ENCODE measurements around the gene HUS1.

The HUS1 gene

DNA sequence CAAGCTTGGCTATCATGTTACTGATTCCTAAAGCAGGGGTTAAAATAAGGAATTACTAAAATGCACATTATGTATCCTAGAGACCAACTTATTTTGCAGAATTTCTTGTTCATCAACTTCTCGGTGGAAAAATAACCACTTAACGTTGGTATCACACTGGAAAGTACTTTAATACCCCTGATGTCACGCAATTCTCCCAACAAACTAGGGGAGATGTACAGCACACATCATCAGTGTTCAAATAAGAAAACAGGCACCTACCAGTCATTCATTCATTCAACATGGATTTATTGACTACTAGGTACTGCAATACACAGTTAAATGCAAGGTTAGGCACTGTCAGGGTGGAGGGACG lies 648 bp downstream of the HUS1 start:
- DNase-seq = no peak

DNA sequence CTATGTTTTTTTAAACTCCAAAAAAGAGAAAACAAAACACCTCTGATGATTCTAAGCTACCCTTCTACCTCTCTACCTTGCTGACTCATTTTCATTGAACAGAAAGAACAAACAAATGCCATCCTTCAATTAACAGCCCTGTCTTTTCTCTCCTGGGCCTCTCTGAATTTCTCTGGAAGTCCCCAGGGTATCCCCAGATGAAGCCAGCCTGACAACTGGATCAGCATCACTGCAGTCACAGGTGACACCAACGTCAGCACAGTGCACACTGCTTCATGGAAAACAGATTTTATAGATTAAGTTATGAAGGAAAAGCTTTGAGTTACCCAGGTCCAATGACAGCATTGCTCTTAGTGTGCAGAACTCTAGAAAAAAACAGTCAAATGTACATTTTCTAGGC lies 5.7 kb downstream of the HUS1 start:
- no peak for DNase-seq

DNA sequence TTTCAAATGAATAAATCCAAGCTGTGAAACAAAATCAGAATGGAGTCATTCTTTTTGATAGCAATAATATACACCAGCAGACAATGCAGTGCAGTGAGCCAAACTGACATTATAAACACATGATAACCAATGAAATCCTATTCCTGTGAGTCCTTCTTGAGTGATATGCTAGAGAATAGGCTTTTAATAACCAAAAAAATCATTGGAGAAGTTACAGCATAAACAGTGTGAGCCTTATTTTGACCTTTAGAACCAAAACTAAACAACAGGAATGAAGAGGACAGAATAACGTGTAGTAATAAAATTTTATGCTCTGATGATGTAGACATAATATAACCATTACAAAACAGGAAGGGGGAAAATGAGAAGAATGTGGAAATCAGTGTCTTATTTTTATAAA lies 8.7 kb downstream of the HUS1 start:
- no peak for DNase-seq

DNA sequence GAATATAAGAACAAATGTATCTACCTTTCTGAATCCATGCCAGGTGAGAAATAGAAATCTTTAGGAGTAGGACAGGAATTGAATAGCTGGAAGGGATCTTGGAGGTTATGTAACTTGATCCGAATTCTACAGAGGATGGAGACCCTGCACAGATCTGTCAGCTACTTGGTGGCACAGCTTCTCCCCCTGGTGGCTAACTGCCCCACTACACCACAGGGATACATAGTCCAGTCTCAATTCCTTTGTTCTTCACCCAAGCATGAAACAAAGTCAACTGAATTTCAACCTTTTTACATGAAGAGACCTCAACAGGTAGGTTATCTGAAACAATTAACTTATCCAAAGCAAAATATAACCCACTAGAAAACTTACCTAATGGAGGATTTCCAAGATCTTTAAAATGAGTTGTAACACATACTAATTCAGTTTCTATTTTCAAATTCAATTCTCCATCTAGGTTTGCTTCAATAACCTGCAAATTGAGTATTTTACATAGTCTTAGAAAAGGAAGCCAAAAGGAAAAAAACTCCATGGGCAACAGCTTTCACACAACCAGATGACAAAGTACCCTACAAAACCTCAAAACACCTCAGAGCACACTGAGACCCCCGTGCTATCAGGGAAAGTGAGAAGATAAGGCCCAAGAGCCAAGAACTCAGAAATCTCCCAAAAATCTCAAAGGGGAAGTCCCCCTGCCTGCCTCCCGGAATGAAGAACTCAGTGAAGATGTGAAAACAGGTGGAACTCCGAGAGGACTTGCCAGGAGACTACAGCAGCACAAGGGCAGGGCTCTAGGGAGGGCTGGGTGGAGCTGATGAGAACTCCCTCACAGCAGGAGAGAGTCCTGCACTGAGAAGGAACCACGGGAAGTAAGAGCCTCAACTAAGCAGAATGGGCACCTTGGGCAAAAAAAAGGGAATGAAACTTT lies 10.3 kb downstream of the HUS1 start:
- DNase-seq = no peak

DNA sequence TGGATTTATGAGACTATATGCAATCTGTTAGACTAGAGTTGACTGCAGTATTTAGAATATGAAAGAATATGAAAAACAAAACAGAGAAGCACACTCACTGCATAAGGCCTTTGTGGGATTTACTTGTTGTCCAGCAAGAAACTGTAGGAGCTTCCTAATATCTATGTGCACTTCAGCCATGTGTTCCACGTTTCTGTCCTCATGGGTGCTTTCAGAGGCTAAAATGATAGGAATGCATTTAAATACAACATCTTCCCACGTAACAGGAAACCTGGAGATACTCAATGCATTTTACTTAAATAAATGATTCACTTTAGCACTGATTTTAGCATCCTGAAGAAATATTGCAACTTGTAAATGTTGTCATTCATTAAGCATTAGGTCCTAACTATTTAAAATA lies 11.7 kb downstream of the HUS1 start:
- no peak for DNase-seq

DNA sequence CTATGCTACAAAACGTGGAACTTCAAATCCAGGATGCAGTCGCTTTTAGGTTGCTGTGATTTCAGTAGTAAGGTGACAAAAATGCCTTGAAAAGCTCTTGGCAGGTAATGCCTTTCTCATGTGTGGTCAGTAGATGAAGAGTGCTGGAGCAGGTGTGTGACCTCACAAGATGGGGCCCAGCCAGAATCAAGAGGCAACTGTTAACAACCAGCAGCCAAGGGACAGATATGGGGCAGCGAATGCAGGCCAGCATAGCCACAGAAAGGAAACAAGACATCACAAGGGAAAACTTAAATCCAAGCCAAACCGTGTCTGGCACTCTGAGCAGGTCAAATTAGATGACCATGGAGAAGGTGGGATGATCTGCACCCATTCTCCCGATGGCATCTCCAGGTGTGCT lies 12.3 kb downstream of the HUS1 start:
- DNase-seq = no peak

DNA sequence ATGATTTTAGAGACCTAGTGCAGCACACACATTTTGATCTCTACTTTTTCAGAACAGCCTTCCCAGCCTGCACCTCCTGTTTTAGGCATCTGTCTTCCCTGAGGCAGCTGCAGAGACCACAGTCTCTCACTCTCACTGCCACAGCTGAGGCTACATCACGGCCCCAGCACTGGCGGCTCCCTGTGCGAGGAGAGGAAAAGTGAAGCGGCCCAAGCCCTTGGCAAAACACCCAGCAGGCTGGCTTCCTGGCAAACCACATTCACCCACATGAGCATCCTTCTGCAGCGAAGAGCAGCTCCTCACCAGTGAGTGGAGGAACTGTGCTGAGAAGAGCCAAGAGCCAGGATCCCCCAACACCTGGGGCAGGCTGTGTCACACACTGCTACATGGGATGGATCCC lies 14.0 kb downstream of the HUS1 start:
- DNase-seq = no peak

DNA sequence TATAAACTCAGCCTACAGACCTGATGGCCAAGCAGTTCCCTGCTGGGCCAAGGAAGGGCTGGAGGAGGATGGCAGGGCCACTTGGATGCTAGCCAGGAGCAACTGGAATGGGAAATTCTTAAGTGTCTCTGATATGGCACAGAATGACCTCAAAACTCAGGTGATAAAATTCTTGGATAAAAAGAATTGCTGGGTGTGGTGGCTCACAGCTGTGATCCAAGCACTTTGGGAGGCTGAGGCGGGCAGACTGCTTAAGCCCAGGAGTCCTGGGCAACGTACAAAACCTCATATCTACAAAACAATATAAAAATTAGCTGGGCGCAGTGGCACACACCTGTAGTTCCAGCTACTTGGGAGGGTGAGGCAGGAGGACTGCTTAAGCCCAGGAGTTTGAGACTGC lies 17.2 kb downstream of the HUS1 start:
- no peak for DNase-seq

DNA sequence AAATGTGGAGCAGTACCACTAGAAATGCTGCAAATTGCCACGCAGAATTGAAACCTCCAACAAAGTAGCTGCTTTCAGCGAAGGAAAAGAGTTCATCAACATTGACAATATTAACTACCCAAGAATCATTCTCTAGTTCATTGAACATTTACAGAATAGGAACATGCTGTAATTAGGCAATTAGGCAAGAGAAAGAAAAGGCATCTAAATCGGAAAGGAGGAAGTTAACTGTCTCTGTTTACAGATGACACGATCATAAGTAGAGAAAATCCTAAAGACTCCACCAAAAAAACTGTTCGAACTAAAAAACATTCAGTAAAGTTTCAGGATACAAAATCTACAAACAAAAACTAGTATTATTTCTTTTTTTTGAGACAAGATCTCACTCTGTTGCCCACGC lies 22.3 kb downstream of the HUS1 start:
- no peak for DNase-seq

DNA sequence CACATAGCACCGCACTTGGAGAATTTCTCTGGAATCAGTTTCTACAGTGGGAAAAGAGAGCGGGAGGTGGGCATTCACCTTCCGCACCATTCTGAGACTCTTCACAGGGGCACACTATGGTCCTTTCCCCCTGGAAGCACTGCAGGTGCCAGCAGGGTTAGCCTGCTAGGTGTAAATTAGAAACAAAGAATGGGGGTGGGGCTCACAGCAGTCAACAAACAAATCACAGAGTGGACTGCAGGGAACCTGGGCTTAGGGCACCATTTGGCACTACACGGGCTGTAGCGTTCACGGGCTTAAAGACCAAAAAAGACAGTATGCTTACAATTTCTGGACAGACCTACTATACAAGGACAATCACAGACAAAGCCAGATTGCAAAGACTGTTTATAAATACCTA lies 23.2 kb downstream of the HUS1 start:
- no peak for DNase-seq

DNA sequence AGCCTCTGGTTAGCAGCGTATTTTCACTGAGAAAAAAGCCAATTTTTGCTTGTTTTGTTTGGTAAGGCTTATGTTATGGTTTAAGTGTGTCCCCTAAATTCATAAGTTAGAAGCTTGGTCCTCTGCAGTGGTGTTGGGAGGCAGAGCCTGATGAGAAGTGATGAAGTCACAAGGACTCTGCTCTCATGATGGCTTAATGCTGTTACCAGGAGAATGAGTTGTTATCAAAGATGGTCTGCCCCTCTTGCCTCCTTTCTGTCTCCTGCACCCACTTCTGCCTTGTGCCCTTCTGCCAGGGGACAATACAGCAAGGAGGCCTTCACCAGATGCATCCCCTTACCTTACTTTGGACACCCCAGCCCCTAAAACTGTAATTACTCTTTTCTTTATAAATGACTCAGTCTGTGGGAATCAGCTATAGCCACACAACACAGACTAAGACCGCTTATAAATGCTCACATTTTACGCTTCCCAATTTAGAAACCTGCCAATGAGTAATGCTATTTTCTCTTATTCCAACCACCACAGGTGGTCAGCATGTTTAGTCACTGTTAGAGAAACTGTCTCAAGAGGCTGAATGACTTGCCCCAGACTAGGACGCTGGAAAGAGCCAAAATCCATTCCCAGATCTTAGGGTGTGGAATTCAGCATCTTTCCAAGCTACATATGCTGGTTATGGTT lies 25.0 kb downstream of the HUS1 start:
- DNase-seq = no peak

DNA sequence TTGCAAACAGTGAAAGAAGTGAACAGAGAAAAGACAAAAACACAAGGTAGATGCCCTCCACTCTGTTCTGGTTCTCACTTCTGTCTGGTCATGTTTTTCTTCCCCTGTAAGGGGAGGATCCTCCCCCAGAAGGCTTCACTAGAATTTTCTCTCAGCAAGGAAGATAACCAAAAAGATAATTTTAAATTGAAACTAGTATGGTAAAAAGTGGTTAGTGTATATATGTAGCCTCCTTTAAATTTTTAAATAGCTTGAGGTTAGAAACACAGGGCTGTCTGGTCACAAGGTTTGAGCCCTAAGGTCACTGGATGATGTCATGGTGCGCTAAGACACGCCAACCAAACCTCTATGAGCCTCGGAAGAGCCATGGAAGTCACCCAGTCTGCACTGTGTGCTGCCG lies 25.6 kb downstream of the HUS1 start:
- no peak for DNase-seq

DNA sequence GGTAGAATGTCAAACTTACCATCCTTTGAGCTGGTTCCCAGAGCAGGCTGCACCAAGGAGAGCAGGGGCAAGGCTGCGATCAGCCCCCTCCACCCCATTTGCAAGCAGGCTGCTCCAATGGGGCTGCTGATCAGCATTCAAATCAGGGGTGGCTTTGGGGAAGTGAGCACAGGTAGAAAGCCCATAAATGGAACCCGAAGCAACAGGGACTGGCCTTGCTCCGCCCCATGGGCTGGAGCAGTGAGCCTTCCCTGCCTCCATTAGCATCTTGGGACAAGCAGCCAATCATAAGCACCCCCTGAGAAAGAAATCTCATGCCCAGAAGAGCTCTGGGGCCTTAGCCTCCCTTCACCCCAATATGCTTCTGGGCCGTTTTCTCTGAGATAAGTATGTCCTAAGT lies 27.2 kb downstream of the HUS1 start:
- DNase-seq = no peak

DNA sequence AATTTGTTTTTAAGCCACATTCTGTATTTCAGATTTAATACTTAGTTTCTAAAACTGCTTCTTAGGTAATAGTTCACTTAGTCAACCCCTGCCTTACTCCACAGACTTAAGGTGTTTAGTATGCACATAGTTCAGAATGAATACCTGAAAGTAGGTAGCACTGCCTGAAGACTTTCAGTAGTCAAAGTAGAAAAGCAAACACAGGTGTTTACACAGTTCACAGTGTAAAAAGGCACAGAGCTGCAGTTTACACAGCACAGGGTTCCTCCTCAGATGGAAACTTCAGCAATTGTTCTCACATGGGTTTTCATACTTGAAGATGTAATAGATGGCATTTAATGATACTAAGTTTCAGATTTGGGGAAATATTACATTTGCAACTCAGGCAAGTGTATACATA lies 28.0 kb downstream of the HUS1 start:
- no peak for DNase-seq

DNA sequence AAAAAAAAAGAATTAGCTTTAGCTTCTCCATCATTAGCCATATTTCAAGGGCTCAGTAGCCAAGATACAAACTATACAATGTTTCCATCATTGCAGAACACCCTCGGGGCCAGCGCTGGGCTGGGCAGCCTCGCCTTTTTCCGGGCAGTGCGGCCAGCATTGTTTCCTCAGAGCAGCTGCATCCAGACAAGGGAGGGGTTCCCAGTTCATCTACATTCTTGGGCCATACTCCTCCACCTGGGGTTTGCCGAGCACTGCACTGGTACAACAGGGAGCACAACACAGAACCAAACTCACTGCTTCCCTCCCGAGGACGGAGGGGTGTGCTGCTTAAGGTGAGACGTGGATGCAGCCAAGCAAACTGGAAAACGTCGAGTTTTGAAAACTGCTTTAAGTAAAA lies 28.7 kb downstream of the HUS1 start:
- no peak for DNase-seq

DNA sequence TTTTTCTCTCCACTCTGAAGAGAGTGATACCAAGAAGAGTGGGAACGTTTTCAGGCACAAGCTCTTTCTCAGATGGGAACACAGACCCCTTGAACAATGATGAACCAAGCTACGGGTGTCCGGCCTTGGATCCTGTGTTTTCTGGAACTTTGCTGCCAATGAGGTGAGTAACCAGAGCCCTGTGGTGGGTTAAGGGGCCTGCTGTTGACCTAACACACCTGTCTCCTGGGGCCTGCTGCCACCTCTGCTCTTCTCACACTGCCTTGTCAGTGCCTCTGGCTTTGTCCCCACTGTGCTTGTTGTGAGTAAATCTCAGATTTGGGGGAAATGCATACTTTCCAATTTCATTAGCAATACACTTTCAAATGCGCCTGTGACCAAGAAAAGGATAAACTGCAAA lies 29.7 kb downstream of the HUS1 start:
- DNase-seq = no peak

DNA sequence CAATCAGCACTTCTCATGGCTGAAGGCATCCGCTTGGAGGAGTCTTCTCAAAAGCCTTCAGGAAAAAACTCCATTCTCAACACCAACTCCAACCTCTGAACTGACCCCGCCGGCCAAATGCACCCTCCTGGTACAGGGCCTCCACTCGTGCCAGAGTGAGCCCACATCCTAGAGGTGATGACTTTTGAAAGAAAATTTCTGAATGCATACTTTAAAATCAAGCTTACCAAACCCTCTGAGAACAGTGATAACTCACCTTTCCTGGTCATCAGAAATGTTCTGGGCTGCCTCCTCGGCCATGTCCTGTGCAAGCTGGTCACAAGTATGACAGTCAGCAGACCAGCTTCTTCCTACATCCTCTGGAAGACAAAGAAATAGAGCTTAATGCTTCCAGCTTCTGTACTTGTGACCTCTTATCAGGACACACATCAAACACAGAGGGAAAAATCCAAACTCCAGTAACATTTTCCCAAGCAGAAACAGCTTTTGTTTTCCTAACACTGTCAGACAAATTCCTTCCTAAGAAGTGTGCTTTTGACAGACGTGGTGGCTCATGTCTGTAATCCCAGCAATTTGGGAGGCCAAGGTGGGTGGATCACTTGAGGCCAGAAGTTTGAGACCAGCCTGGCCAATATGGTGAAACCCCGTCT lies 31.1 kb downstream of the HUS1 start, which contains the start of gene PKD1L1:
Gene PKD1L1, minus strand, starts transcription at position 326 of the 650 bp plus-strand sequence. Its CDS starts 26 bp downstream, at position 300.
- no peak for DNase-seq

DNA sequence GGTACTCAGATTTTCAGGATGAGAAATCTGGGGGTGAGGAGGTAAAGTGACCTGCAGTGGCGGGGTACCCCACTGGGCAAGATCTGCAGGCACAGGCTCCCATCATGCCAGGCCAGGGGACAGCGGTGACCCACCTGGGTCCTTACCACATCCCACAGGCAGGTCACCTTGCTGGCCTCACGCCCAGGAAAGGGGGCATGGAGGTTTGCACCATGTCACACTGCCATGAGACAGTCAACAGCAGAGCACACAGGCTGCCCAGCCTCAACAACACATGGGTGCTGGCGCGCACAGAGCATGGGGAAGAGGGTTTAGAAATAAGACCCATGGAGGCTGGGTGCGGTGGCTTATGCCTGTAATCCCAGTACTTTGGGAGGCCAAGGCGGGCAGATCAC lies 32.1 kb downstream of the HUS1 start:
- no peak for DNase-seq

DNA sequence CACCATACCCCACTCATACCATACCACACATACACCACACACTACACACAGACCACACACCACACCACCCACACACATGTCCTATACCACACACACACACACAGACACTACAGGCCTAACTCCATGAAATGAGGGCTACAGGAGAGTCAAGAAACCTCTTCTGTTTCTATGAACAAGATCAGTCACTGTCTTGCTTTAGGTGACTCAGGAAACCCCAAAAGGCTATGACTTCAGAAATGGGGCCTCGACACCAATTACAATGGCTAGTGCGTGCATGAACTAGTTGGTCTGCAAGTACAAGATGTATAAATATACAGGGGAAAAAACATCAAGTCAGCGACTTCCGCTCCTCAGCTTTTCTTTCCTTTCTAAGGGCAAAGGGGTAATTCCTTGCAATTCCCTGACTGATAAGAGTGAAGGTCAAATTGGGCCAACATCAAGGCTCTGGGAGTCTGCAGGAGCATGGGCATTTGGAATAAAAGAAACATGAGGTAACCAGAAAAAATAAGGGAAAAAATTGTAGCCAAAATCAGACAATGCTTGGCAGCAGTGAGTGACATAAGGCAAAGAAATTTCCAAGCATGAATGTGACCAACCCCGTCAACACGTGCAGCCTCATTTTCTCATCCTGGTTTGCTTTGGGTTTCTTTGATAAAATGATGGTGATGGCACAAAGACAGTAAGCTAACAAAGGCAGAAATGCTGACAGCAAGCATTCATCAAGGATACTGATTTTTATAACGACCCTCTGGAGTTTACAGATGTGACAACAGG lies 32.6 kb downstream of the HUS1 start:
- DNase-seq = no peak

DNA sequence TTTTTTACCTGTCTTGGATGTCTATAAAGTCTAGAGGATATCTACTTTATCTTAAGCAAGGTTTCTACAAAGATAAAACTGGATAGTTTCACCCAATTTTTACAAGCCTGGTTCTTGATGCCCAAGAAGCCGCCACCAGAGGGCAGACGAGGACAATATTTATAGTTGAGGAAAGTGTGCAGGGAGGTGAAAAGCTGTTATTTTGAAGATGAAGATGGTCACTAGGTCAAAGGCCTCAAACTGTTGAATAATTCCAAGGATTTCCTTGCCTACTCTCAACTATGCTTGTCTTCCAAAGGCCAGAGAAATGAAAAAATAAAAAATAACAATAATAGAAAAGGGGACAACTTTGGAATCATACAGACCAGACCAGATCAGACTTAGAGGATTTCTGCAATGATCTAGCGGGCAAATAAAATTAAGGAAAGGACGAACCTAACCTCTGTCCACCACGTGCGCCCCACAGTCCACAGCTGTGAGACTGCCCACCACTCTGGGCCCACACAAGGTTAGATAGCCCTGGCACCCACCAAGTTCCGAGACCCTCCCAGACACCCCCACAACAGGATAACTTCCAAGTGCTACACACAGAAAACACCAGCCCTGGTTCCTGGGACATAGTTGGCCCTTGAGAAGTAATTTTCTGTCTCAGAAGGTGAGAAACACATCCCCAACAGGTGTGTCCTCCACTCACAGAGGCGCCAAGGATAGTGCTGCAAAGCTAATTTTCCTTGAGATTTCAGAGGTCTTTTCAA lies 34.0 kb downstream of the HUS1 start:
- DNase-seq = peak; percentile 24

DNA sequence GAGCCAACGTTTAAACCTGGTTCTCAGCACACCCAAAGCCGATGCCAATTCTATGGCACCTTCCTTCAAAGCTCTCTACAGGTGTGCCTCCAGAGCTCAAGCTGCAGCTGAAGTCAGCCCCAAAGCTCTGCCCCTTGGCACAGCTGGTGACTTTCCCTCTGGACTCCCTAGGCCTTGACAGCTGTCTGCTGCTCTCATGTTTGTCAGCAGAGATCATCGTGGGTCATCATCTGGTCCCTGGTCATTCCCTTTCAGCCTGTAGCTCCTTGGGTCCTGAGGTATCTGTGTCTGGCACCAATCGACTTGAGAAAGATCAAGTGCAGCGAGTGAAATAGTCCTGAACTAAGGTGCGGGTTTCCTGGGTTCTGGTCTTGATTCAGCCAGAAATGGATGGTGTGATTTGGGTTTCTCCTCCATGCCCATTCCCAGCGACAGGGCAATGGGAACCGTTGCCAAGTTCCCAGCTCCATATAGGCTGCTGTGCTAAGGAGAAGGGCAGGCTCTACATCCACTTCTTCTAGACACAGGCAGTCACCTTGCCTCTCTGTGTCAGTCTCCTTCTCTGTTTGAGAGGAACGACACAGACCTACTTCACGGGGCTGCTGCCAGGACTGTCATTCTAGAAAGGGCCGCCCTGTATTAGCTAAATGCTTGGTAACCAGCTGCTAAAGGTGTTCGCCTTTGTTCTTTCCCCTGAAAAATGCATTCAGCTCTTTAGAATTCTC lies 34.7 kb downstream of the HUS1 start:
- DNase-seq = no peak
